Glutamatergic neuron (in vitro differentiated cells): ENCODE measurements around the gene CAMKMT. TPM values are rescaled to one million over a fixed set of nuclear protein-coding genes. Genes with fewer than 3 reads are reported as not detected.

Experiments used
- DNase-seq: peaks from one replicate; pipeline ENCODE4 v3.0.0; 2022
- H3K27ac Mint-ChIP-seq: one replicate; pipeline ENCODE4 v1.8.0; 2020; ENCODE audit warnings: mild to moderate bottlenecking, mixed read lengths, inconsistent platforms; ENCODE audit not compliant: unreplicated experiment
- H3K27me3 Mint-ChIP-seq: one replicate; pipeline ENCODE4 v1.8.0; 2020; ENCODE audit warnings: mild to moderate bottlenecking, moderate library complexity, mixed read lengths, inconsistent platforms; ENCODE audit not compliant: unreplicated experiment
- H3K36me3 Mint-ChIP-seq: one replicate; pipeline ENCODE4 v1.8.0; 2020; ENCODE audit warnings: mild to moderate bottlenecking, mixed read lengths, inconsistent platforms; ENCODE audit not compliant: unreplicated experiment
- H3K4me1 Mint-ChIP-seq: one replicate; pipeline ENCODE4 v1.8.0; 2020; ENCODE audit warnings: mild to moderate bottlenecking, low read depth, mixed read lengths, inconsistent platforms; ENCODE audit not compliant: unreplicated experiment
- H3K4me3 Mint-ChIP-seq: one replicate; pipeline ENCODE4 v1.8.0; 2020; ENCODE audit warnings: mild to moderate bottlenecking, mixed read lengths, inconsistent platforms; ENCODE audit not compliant: unreplicated experiment
- H3K9me3 Mint-ChIP-seq: one replicate; pipeline ENCODE4 v1.8.0; 2020; ENCODE audit warnings: mild to moderate bottlenecking, moderate library complexity, mixed read lengths, inconsistent platforms; ENCODE audit not compliant: unreplicated experiment
- CTCF ChIP-seq: fragments of 200-600 bp; sonication (generic); IDR thresholded peaks from one replicate; pipeline ENCODE4 v1.5.0; 2021; ENCODE audit not compliant: partially characterized antibody, unreplicated experiment
- total RNA-seq: library from RNA; stranded (reverse); fragmentation: NEBNext Ultra II Directional; extraction: Animal tissue kit (Norgen Biotek cat#: 25700); gene quantifications from one replicate; pipeline ENCODE4 v1.2.1, GENCODE V29; 2021; ENCODE audit not compliant: unreplicated experiment

The CAMKMT gene
- total RNA-seq, 1 donor from 2014 or later: 9.6 TPM

GRCh38 chr2:44718431-44718830 is 356.7 kb downstream of the CAMKMT start:
- Mint-ChIP-seq H3K27ac (no peak overlapping the region), H3K4me3 (no peak overlapping the region), H3K27me3 (no peaks in the 10 kb centered on the region), H3K9me3 (no peaks in the 10 kb centered on the region), H3K36me3 (no peaks in the 10 kb centered on the region), H3K4me1 (peaks cover 13% of the 10 kb centered on the region)
- DNase-seq: no peak
- no peak for TF ChIP-seq CTCF

GRCh38 chr2:44719562-44719961 is 357.8 kb downstream of the CAMKMT start:
- Mint-ChIP-seq H3K4me1 (peaks cover 4% of the 10 kb centered on the region), H3K27me3 (no peaks in the 10 kb centered on the region), H3K9me3 (no peaks in the 10 kb centered on the region), H3K4me3 (no peak overlapping the region), H3K27ac (no peak overlapping the region), H3K36me3 (no peaks in the 10 kb centered on the region)
- no peak for TF ChIP-seq CTCF
- DNase-seq: no peak

GRCh38 chr2:44722026-44722625 is 360.4 kb downstream of the CAMKMT start:
- Mint-ChIP-seq H3K27ac (no peak overlapping the region), H3K9me3 (no peaks in the 10 kb centered on the region), H3K36me3 (no peaks in the 10 kb centered on the region)

GRCh38 chr2:44723921-44724320 is 362.2 kb downstream of the CAMKMT start:
- Mint-ChIP-seq H3K4me1 (no peaks in the 10 kb centered on the region), H3K36me3 (no peaks in the 10 kb centered on the region), H3K27ac (no peak overlapping the region), H3K9me3 (no peaks in the 10 kb centered on the region), H3K4me3 (no peak overlapping the region), H3K27me3 (no peaks in the 10 kb centered on the region)
- DNase-seq: no peak
- no peak for TF ChIP-seq CTCF

More at GRCh38 chr2:44722026-44722625, 360.4 kb downstream of the CAMKMT start:
- no peaks in the 10 kb centered on the region for H3K27me3 Mint-ChIP-seq
- TF ChIP-seq CTCF: no peak
- H3K4me3 Mint-ChIP-seq: no peak overlapping the region
- H3K4me1 Mint-ChIP-seq: no peaks in the 10 kb centered on the region
- DNase-seq: no peak

GRCh38 chr2:44730593-44730992 is 368.8 kb downstream of the CAMKMT start:
- no peak for TF ChIP-seq CTCF
- Mint-ChIP-seq H3K27me3 (no peaks in the 10 kb centered on the region), H3K4me1 (no peaks in the 10 kb centered on the region), H3K27ac (no peak overlapping the region), H3K9me3 (no peaks in the 10 kb centered on the region), H3K36me3 (no peaks in the 10 kb centered on the region), H3K4me3 (no peak overlapping the region)
- no peak for DNase-seq
